Prostate gland (tissue), 2 donors: ENCODE data around the gene DIS3L2.

Experiments used
- POLR2A ChIP-seq: fragments of 450-650 bp; IDR thresholded peaks from one replicate; pipeline ENCODE4 v1.6.1; 2016; ENCODE audit warnings: antibody characterized with exemption, mild to moderate bottlenecking
- POLR2AphosphoS5 ChIP-seq: sonication (generic); formaldehyde crosslinking; IDR thresholded peaks from one replicate; pipeline ENCODE4 v1.6.1; 2017; ENCODE audit warnings: antibody characterized with exemption
- TF ChIP-seq, protein P1 (sequence below), 4 experiments: fragments of 200-600 bp in 2 of 4; fragments of 450-650 bp in 2 of 4; sonication (generic) in 2 of 4; IDR thresholded peaks; 1 replicate in 3 of 4; 2 replicates in 1 of 4; pipeline ENCODE4 v1.5.1; 2016 to 2019; ENCODE audit warnings: antibody characterized with exemption in 4 of 4, mild to moderate bottlenecking in 2 of 4, moderate library complexity in 2 of 4

DNA sequence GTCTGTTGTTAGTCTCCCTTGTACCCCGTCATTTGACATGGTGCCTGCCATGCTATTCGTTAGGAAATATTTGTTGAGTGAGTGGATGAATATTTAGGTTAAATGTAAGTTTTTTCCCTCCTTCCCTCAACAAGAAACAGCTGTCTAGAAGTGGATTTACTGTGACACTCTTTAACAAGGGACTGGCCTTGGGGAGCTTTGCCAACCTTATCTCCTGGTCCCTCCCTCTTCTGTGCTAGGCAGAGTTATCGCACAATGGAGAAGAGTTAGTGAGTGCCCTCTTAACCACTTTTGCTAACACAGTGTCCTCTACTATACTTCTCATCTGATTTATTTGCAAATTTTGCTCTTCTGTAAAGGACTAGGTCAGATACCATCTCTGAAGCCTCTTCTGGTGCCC lies 61.2 kb downstream of the DIS3L2 start:
- no peak for TF ChIP-seq POLR2A
- TF ChIP-seq, protein P1, sequence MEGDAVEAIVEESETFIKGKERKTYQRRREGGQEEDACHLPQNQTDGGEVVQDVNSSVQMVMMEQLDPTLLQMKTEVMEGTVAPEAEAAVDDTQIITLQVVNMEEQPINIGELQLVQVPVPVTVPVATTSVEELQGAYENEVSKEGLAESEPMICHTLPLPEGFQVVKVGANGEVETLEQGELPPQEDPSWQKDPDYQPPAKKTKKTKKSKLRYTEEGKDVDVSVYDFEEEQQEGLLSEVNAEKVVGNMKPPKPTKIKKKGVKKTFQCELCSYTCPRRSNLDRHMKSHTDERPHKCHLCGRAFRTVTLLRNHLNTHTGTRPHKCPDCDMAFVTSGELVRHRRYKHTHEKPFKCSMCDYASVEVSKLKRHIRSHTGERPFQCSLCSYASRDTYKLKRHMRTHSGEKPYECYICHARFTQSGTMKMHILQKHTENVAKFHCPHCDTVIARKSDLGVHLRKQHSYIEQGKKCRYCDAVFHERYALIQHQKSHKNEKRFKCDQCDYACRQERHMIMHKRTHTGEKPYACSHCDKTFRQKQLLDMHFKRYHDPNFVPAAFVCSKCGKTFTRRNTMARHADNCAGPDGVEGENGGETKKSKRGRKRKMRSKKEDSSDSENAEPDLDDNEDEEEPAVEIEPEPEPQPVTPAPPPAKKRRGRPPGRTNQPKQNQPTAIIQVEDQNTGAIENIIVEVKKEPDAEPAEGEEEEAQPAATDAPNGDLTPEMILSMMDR (IDR thresholded peaks at IDR 0.05): no peak
- no peak for TF ChIP-seq POLR2AphosphoS5
